Measurements from ENCODE around the gene KCNQ1.
A peak's percentile ranks its signal among the peaks of the same experiment; 100 is the strongest.

KCNQ1 gene

GRCh38 chr11:2837096-2837601 is 392.3 kb downstream of the KCNQ1 start:
- peak in 1 of 2 donors; percentile 28 for DNase-seq

GRCh38 chr11:2837651-2838050 is 392.8 kb downstream of the KCNQ1 start:
- no peak for DNase-seq

GRCh38 chr11:2838091-2838490 is 393.3 kb downstream of the KCNQ1 start:
- DNase-seq: no peak

GRCh38 chr11:2838676-2839294 is 394.0 kb downstream of the KCNQ1 start:
- DNase-seq: no peak

GRCh38 chr11:2839395-2839943 is 394.7 kb downstream of the KCNQ1 start:
- DNase-seq: no peak

GRCh38 chr11:2841411-2842190 is 396.8 kb downstream of the KCNQ1 start:
- DNase-seq: no peak

GRCh38 chr11:2842876-2843275 is 398.1 kb downstream of the KCNQ1 start:
- DNase-seq: no peak

- DNase-seq: no peak
These were observed 398.7 kb downstream of the KCNQ1 start for GRCh38 chr11:2843551-2843950.

- no peak for DNase-seq
These were observed 399.5 kb downstream of the KCNQ1 start for GRCh38 chr11:2844116-2844842.

GRCh38 chr11:2844996-2845395 is 400.2 kb downstream of the KCNQ1 start:
- no peak for DNase-seq

- no peak for DNase-seq
These were observed 401.2 kb downstream of the KCNQ1 start for GRCh38 chr11:2846056-2846455.

GRCh38 chr11:2846470-2846869 is 401.7 kb downstream of the KCNQ1 start:
- no peak for DNase-seq

GRCh38 chr11:2847561-2847960 is 402.8 kb downstream of the KCNQ1 start:
- no peak for DNase-seq

- no peak for DNase-seq
These were observed 403.7 kb downstream of the KCNQ1 start for GRCh38 chr11:2848497-2848896.

- DNase-seq: no peak
These were observed 405.4 kb downstream of the KCNQ1 start for GRCh38 chr11:2849994-2850770.

- no peak for DNase-seq
These were observed 408.6 kb downstream of the KCNQ1 start for GRCh38 chr11:2853401-2853800.

GRCh38 chr11:2853997-2854560 is 409.3 kb downstream of the KCNQ1 start:
- DNase-seq: no peak

GRCh38 chr11:2855162-2855561 is 410.4 kb downstream of the KCNQ1 start:
- no peak for DNase-seq

GRCh38 chr11:2857276-2857675 is 412.5 kb downstream of the KCNQ1 start:
- no peak for DNase-seq

- no peak for DNase-seq
These were observed 413.1 kb downstream of the KCNQ1 start for GRCh38 chr11:2857918-2858317.

- no peak for DNase-seq
These were observed 414.3 kb downstream of the KCNQ1 start for GRCh38 chr11:2858995-2859698.

- no peak for DNase-seq
These were observed 414.9 kb downstream of the KCNQ1 start for GRCh38 chr11:2859699-2860037.

Data from inflammatory macrophage treated with lipopolysaccharide for 1 hour (primary cell).